HFF-Myc (cell line): ENCODE data around the gene SRRT.
A peak's percentile ranks its signal among the peaks of the same experiment; 100 is the strongest.

Experiments
- DNase-seq: peaks from one replicate; pipeline ENCODE4 v3.0.0-alpha.2; 2011; ENCODE audit warnings: low read depth; ENCODE audit errors: extremely low read depth
- H3K4me3 ChIP-seq: replicated peaks from 2 replicates; pipeline ENCODE4 v1.5.1; 2011; ENCODE audit warnings: low read depth, mild to moderate bottlenecking, control low read depth, low read length
- CTCF ChIP-seq: IDR thresholded peaks from 2 replicates; pipeline ENCODE4 v1.5.1; 2012; ENCODE audit warnings: mild to moderate bottlenecking, low read depth, low read length, control low read depth; ENCODE audit errors: missing control alignments

The SRRT gene

GRCh38 chr7:100891568-100892247 lies 16.8 kb downstream of the SRRT start:
- DNase-seq: no peak
- H3K4me3 ChIP-seq: no peak overlapping the region

GRCh38 chr7:100892364-100893317 lies 17.7 kb downstream of the SRRT start:
- no peak for DNase-seq
- H3K4me3 ChIP-seq: no peak overlapping the region
- TF ChIP-seq CTCF: no peak

More at GRCh38 chr7:100891568-100892247, 16.8 kb downstream of the SRRT start:
- no peak for TF ChIP-seq CTCF

- no peak for DNase-seq
- TF ChIP-seq CTCF: no peak
- no peak overlapping the region for H3K4me3 ChIP-seq
Observed at GRCh38 chr7:100893318-100893895, 18.5 kb downstream of the SRRT start.

- DNase-seq: no peak
- no peak overlapping the region for H3K4me3 ChIP-seq
- no peak for TF ChIP-seq CTCF
Observed at GRCh38 chr7:100893910-100894721, 19.2 kb downstream of the SRRT start.

- peak; percentile 73 for TF ChIP-seq CTCF
- H3K4me3 ChIP-seq: peak overlapping the region; percentile 33
- no peak for DNase-seq
Observed at GRCh38 chr7:100894860-100895700, 20.2 kb downstream of the SRRT start.

- no peak for TF ChIP-seq CTCF
- H3K4me3 ChIP-seq: peak within 1 kb of the TSS; percentile 33
- no peak for DNase-seq
Observed at GRCh38 chr7:100895701-100895955, 20.7 kb downstream of the SRRT start, which contains the start of gene ACHE. Gene ACHE, minus strand, starts transcription at chr7:100895888. Its CDS starts 1,656 bp downstream, at chr7:100894232.
